Stimulated activated CD4-positive, alpha-beta T cell treated with anti-CD3 and anti-CD28 coated beads, TNF-alpha, amount 100 ng/mL, for 48 hours (primary cell): ENCODE data around the gene ACTL6B.

ENCODE experiments used
- DNase-seq, 3 donors: peaks; one replicate each; pipeline ENCODE4 v3.0.0-alpha.2; 2020; ENCODE audit warnings: low read depth in 3 of 3

Gene ACTL6B

GRCh38 chr7:100683659-100684533, 27.6 kb upstream of the ACTL6B start:
- no peak for DNase-seq

GRCh38 chr7:100682991-100683658, 26.9 kb upstream of the ACTL6B start:
- DNase-seq, result no peak

- DNase-seq, result no peak
Observed at GRCh38 chr7:100682228-100682741, 26.0 kb upstream of the ACTL6B start.

- DNase-seq, result no peak
Observed at GRCh38 chr7:100681491-100682227, 25.4 kb upstream of the ACTL6B start.

- DNase-seq, result no peak
Observed at GRCh38 chr7:100680576-100681271, 24.5 kb upstream of the ACTL6B start.

- DNase-seq, result no peak
Observed at GRCh38 chr7:100679927-100680575, 23.8 kb upstream of the ACTL6B start.

- no peak for DNase-seq
Observed at GRCh38 chr7:100679129-100679926, 23.1 kb upstream of the ACTL6B start.

GRCh38 chr7:100678291-100678984, 22.2 kb upstream of the ACTL6B start:
- DNase-seq, result no peak

GRCh38 chr7:100677308-100678267, 21.3 kb upstream of the ACTL6B start:
- DNase-seq, result no peak

- DNase-seq, result no peak
Observed at GRCh38 chr7:100676501-100677306, 20.5 kb upstream of the ACTL6B start.

GRCh38 chr7:100675581-100676350, 19.5 kb upstream of the ACTL6B start:
- DNase-seq, result peak; percentile 43 to 66 (median 61)

- no peak for DNase-seq
Observed at GRCh38 chr7:100675105-100675451, 18.8 kb upstream of the ACTL6B start.

GRCh38 chr7:100674411-100675104, 18.3 kb upstream of the ACTL6B start:
- no peak for DNase-seq

- DNase-seq, result no peak
Observed at GRCh38 chr7:100673942-100674410, 17.7 kb upstream of the ACTL6B start.

- peak; percentile 97 to 99 (median 98) for DNase-seq
Observed at GRCh38 chr7:100673302-100673941, 17.2 kb upstream of the ACTL6B start, which contains the start of gene GNB2. GNB2 (plus strand) TSS chr7:100673740; CDS start chr7:100676266, 2,526 bp downstream.
